Esophagus muscularis mucosa (tissue), 4 donors: Measurements from ENCODE around the gene FCGBP. TPM values are rescaled to one million over a fixed set of nuclear protein-coding genes. Genes with fewer than 3 reads are reported as not detected.

Experiments
- DNase-seq: peaks from one replicate; pipeline ENCODE4 v3.0.0-alpha.2; 2017; ENCODE audit errors: extremely low spot score
- H3K27ac ChIP-seq, 4 donors: fragments of 200-600 bp; sonication (generic); replicated peaks in 1 of 4; 1 replicate in 3 of 4; 2 replicates in 1 of 4; pipeline ENCODE4 v1.5.1; 2016 to 2019; ENCODE audit warnings: mild to moderate bottlenecking in 1 of 4
- H3K27me3 ChIP-seq, 4 donors: fragments of 200-600 bp; sonication (generic); one replicate each; pipeline versions ENCODE4 v1.5.1 to v1.6.0; 2016 to 2019
- H3K36me3 ChIP-seq, 4 donors: fragments of 200-600 bp; sonication (generic); one replicate each; pipeline ENCODE4 v1.5.1; 2016 to 2019
- H3K4me1 ChIP-seq, 4 donors: fragments of 200-600 bp; sonication (generic); one replicate each; pipeline ENCODE4 v1.5.1; 2016 to 2019
- H3K4me3 ChIP-seq, 4 donors: fragments of 200-600 bp; sonication (generic); 1 replicate in 2 of 4; 2 replicates in 2 of 4; pipeline ENCODE4 v1.5.1; 2016 to 2019; ENCODE audit warnings: mild to moderate bottlenecking in 4 of 4, moderate library complexity in 1 of 4
- H3K9me3 ChIP-seq, 4 donors: fragments of 200-600 bp; sonication (generic); 1 replicate in 3 of 4; 2 replicates in 1 of 4; pipeline ENCODE4 v1.5.1; 2016 to 2019
- CTCF ChIP-seq, 3 experiments: fragments of 200-600 bp in 2 of 3; fragments of 450-650 bp in 1 of 3; sonication (generic) in 2 of 3; IDR thresholded peaks; one replicate each; pipeline ENCODE4 v1.5.1; 2017 to 2019; ENCODE audit warnings: antibody characterized with exemption in 3 of 3, mild to moderate bottlenecking in 2 of 3, moderate library complexity in 1 of 3
- EP300 ChIP-seq: sonication (generic); formaldehyde crosslinking; IDR thresholded peaks from one replicate; pipeline ENCODE4 v1.6.1; 2017; ENCODE audit warnings: antibody characterized with exemption
- POLR2A ChIP-seq: fragments of 450-650 bp; IDR thresholded peaks from one replicate; pipeline ENCODE4 v1.6.1; 2017; ENCODE audit warnings: antibody characterized with exemption, moderate library complexity, mild to moderate bottlenecking, low read depth
- POLR2AphosphoS5 ChIP-seq, 2 donors: sonication (generic); formaldehyde crosslinking; IDR thresholded peaks; one replicate each; pipeline ENCODE4 v1.6.1; 2017; ENCODE audit warnings: antibody characterized with exemption in 2 of 2
- WGBS: methylation state at CpG from one replicate; pipeline ENCODE4 v1.1.5; 2018; 5-methylcytosine and 5-hydroxymethylcytosine counted together
- intact Hi-C: fragments of 100-400 bp; cut with DNase I; formaldehyde crosslinking; loops from one replicate; pipeline ENCODE4 v1.15.1; 2023
- total RNA-seq, 4 donors: library from RNA; depleted of rRNA; stranded (reverse); fragments of >200 nt; gene quantifications; one replicate each; pipeline versions ENCODE4 v1.1.0 to v1.2.1, GENCODE V29; 2016

The FCGBP gene
- total RNA-seq, 4 donors from 2014 or later: 2.1 to 8.1 (median 4.4) TPM

GRCh38 chr19:39919976-39920375 lies 14.5 kb downstream of the FCGBP start:
- Histone ChIP-seq H3K4me1 (no peaks in the 10 kb centered on the region), H3K27ac (no peak overlapping the region), H3K9me3 (peaks cover 0 to 9% (median 3%) of the 10 kb centered on the region in 4 donors), H3K4me3 (no peak overlapping the region), H3K36me3 (no peaks in the 10 kb centered on the region), H3K27me3 (peaks cover 0 to 37% (median 0%) of the 10 kb centered on the region in 4 donors)
- WGBS: 91% methylated on average over 6 of the region's 6 CpGs
- intact Hi-C loops: no loop called here
- TF ChIP-seq POLR2AphosphoS5 (IDR thresholded peaks at IDR 0.05) (no peak), EP300 (no peak), POLR2A (no peak), CTCF (IDR thresholded peaks at IDR 0.05) (no peak)
- peak; percentile 78 for DNase-seq

GRCh38 chr19:39918183-39918651 lies 16.2 kb downstream of the FCGBP start:
- Histone ChIP-seq H3K27me3 (peaks cover 0 to 45% (median 0%) of the 10 kb centered on the region in 4 donors), H3K27ac (no peak overlapping the region), H3K36me3 (no peaks in the 10 kb centered on the region), H3K4me1 (no peaks in the 10 kb centered on the region), H3K9me3 (peaks cover 0 to 9% (median 3%) of the 10 kb centered on the region in 4 donors), H3K4me3 (no peak overlapping the region)
- intact Hi-C loops: no loop called here
- TF ChIP-seq POLR2AphosphoS5 (IDR thresholded peaks at IDR 0.05) (no peak), CTCF (IDR thresholded peaks at IDR 0.05) (no peak), EP300 (no peak), POLR2A (no peak)
- peak; percentile 90 for DNase-seq
- WGBS: 92% methylated on average over 14 of the region's 20 CpGs

- intact Hi-C loops: no loop called here
- no peak overlapping the region for H3K27ac ChIP-seq
- 86% methylated on average over 4 of the region's 9 CpGs for WGBS
- peaks cover 0 to 45% (median 0%) of the 10 kb centered on the region in 4 donors for H3K27me3 ChIP-seq
- no peak for TF ChIP-seq POLR2A
- TF ChIP-seq POLR2AphosphoS5 (IDR thresholded peaks at IDR 0.05): no peak
- no peak for TF ChIP-seq EP300
- no peaks in the 10 kb centered on the region for H3K36me3 ChIP-seq
- peak; percentile 68 for DNase-seq
- peaks cover 0 to 9% (median 3%) of the 10 kb centered on the region in 4 donors for H3K9me3 ChIP-seq
- H3K4me3 ChIP-seq: no peak overlapping the region
- H3K4me1 ChIP-seq: no peaks in the 10 kb centered on the region
These were observed 16.8 kb downstream of the FCGBP start for GRCh38 chr19:39917561-39918182.

- TF ChIP-seq CTCF (IDR thresholded peaks at IDR 0.05) (no peak), POLR2A (no peak), POLR2AphosphoS5 (IDR thresholded peaks at IDR 0.05) (no peak), EP300 (no peak)
- intact Hi-C loops: no loop called here
- no peaks in the 10 kb centered on the region for H3K36me3 ChIP-seq
- H3K4me3 ChIP-seq: no peak overlapping the region
- WGBS: 73% methylated on average over 5 of the region's 5 CpGs
- H3K27ac ChIP-seq: no peak overlapping the region
- DNase-seq: peak; percentile 75
- H3K27me3 ChIP-seq: peaks cover 0 to 45% (median 0%) of the 10 kb centered on the region in 4 donors
- H3K9me3 ChIP-seq: peaks cover 0 to 9% (median 3%) of the 10 kb centered on the region in 4 donors
- H3K4me1 ChIP-seq: no peaks in the 10 kb centered on the region
These were observed 17.5 kb downstream of the FCGBP start for GRCh38 chr19:39916851-39917396.

- DNase-seq: no peak
- H3K4me1 ChIP-seq: no peaks in the 10 kb centered on the region
- H3K36me3 ChIP-seq: no peaks in the 10 kb centered on the region
- TF ChIP-seq CTCF (IDR thresholded peaks at IDR 0.05) (no peak), EP300 (no peak), POLR2AphosphoS5 (IDR thresholded peaks at IDR 0.05) (no peak), POLR2A (no peak)
- WGBS: 42% methylated on average over 5 of the region's 5 CpGs
- H3K4me3 ChIP-seq: no peak overlapping the region
- H3K27me3 ChIP-seq: peaks cover 0 to 45% (median 0%) of the 10 kb centered on the region in 4 donors
- H3K9me3 ChIP-seq: peaks cover 0 to 9% (median 3%) of the 10 kb centered on the region in 4 donors
- no peak overlapping the region for H3K27ac ChIP-seq
- intact Hi-C loops: no loop called here
These were observed 18.2 kb downstream of the FCGBP start for GRCh38 chr19:39916236-39916635.
